Uterus (tissue), 4 donors: ENCODE measurements around the gene ZFAND2B. TPM values are rescaled to one million over a fixed set of nuclear protein-coding genes. Genes with fewer than 3 reads are reported as not detected.
"Not testable (repeated sequence)": the region's sequence is repeated elsewhere in the genome, so short reads cannot be mapped to it uniquely, and the experiment has no call there.

Source experiments
- DNase-seq, 2 donors: peaks; one replicate each; pipeline ENCODE4 v3.0.0-alpha.2; 2019 to 2020
- H3K27ac ChIP-seq, 2 donors: fragments of 200-600 bp; sonication (generic); 1 replicate in 1 of 2; 2 replicates in 1 of 2; pipeline ENCODE4 v1.5.1; 2016 to 2018
- H3K27me3 ChIP-seq, 2 donors: fragments of 200-600 bp; sonication (generic); one replicate each; pipeline ENCODE4 v1.5.1; 2018 to 2019; ENCODE audit warnings: control low read depth in 1 of 2
- H3K36me3 ChIP-seq, 2 donors: fragments of 200-600 bp; sonication (generic); one replicate each; pipeline ENCODE4 v1.5.1; 2019; ENCODE audit warnings: control low read depth in 1 of 2
- H3K4me1 ChIP-seq, 2 donors: fragments of 200-600 bp; sonication (generic); one replicate each; pipeline ENCODE4 v1.5.1; 2018 to 2019; ENCODE audit warnings: control low read depth in 1 of 2
- H3K4me3 ChIP-seq, 2 donors: fragments of 200-600 bp; sonication (generic); 1 replicate in 1 of 2; 2 replicates in 1 of 2; pipeline ENCODE4 v1.5.1; 2018 to 2019; ENCODE audit warnings: mild to moderate bottlenecking in 1 of 2
- H3K9me3 ChIP-seq, 2 donors: fragments of 200-600 bp; sonication (generic); one replicate each; pipeline ENCODE4 v1.5.1; 2019; ENCODE audit warnings: control low read depth in 1 of 2
- CTCF ChIP-seq, 4 experiments: fragments of 200-600 bp in 2 of 4; fragments of 450-650 bp in 2 of 4; sonication (generic) in 2 of 4; IDR thresholded peaks; one replicate each; pipeline ENCODE4 v1.5.1; 2016 to 2019; ENCODE audit warnings: antibody characterized with exemption in 4 of 4, mild to moderate bottlenecking in 2 of 4, moderate library complexity in 1 of 4
- POLR2A ChIP-seq, 2 donors: fragments of 450-650 bp; IDR thresholded peaks; one replicate each; pipeline ENCODE4 v1.6.1; 2016; ENCODE audit warnings: antibody characterized with exemption in 2 of 2, mild to moderate bottlenecking in 1 of 2, moderate library complexity in 1 of 2
- intact Hi-C: fragments of 100-400 bp; cut with DNase I; formaldehyde crosslinking; loops from one replicate; pipeline ENCODE4 v1.15.1; 2023; ENCODE audit warnings: low total_unique reads
- total RNA-seq, 4 donors: library from RNA; depleted of rRNA in 3 of 4; stranded (reverse); fragments of >200 nt in 3 of 4; gene quantifications; one replicate each; pipeline versions ENCODE4 v1.1.0 to v1.2.4, GENCODE V29; 2014 to 2023
- donor health status: DM: yes; HTN: yes; CAD: no.

The ZFAND2B gene
- total RNA-seq, 4 donors from 2014 or later: 21.7 to 212 (median 45.2) TPM

- Histone ChIP-seq H3K27me3 (peaks cover 0 to 17% of the 10 kb centered on the region in 2 donors), H3K9me3 (no peaks in the 10 kb centered on the region), H3K36me3 (no peaks in the 10 kb centered on the region), H3K4me3 (peak within 1 kb of the TSS; percentile 55 to 56), H3K27ac (peak within 1 kb of the TSS; percentile 15 to 67), H3K4me1 (peaks cover 0 to 7% of the 10 kb centered on the region in 2 donors)
- peak in 3 of 4 experiments; percentile 27 to 35 (median 28) for TF ChIP-seq CTCF (IDR thresholded peaks at IDR 0.05)
- TF ChIP-seq POLR2A (IDR thresholded peaks at IDR 0.05): peak; percentile 88 to 97
- peak; percentile 72 to 73 for DNase-seq
- intact Hi-C loops: no loop called here
These were observed 47.4 kb downstream of the ZFAND2B start, which contains the start of gene TUBA4A for GRCh38 chr2:219253753-219254589. TUBA4A (minus strand) TSS chr2:219253918; CDS start chr2:219253858, 60 bp downstream.

- intact Hi-C loops: no loop called here
- TF ChIP-seq CTCF (IDR thresholded peaks at IDR 0.05) (no peak), POLR2A (IDR thresholded peaks at IDR 0.05) (no peak)
- H3K27ac ChIP-seq: peak overlapping the region in 1 of 2 donors; percentile 67
- peak overlapping the region; percentile 55 to 56 for H3K4me3 ChIP-seq
- no peaks in the 10 kb centered on the region for H3K4me1 ChIP-seq
- DNase-seq: no peak
- no peaks in the 10 kb centered on the region for H3K36me3 ChIP-seq
- H3K9me3 ChIP-seq: no peaks in the 10 kb centered on the region
- H3K27me3 ChIP-seq: peaks cover 0 to 17% of the 10 kb centered on the region in 2 donors
These were observed 48.1 kb downstream of the ZFAND2B start for GRCh38 chr2:219254590-219255201.

- DNase-seq, H3K9me3 ChIP-seq, intact Hi-C loops, H3K36me3 ChIP-seq, H3K4me3 ChIP-seq, H3K27ac ChIP-seq, H3K4me1 ChIP-seq: not testable (repeated sequence)
- H3K27me3 ChIP-seq: peaks cover 0 to 17% of the 10 kb centered on the region in 2 donors
These were observed 52.4 kb downstream of the ZFAND2B start for GRCh38 chr2:219258942-219259341.

Other genes starting within 250 kb of the ZFAND2B start
- gene CDK5R2, start 247.1 kb upstream of the ZFAND2B start, total RNA-seq: not detected
- not detected for gene FEV, start 221.6 kb upstream of the ZFAND2B start, total RNA-seq
- not detected for gene CRYBA2, start 213.4 kb upstream of the ZFAND2B start, total RNA-seq
- 1 to 10 TPM in 3 of 4 donors, under 1 TPM in 1; 0.21 to 3.5 (median 1.9) TPM for gene CFAP65, start 165.3 kb upstream of the ZFAND2B start, total RNA-seq
- gene IHH, start 145.9 kb upstream of the ZFAND2B start, total RNA-seq: under 1 TPM in 1 of 4 donors, not detected in 3; 0.83 TPM
- 100 to 1,000 TPM in 1 of 4 donors, 10 to 100 TPM in 3; 15.0 to 162 (median 18.1) TPM for gene NHEJ1, start 46.0 kb upstream of the ZFAND2B start, total RNA-seq
- gene SLC23A3, start 36.8 kb upstream of the ZFAND2B start, total RNA-seq: 1 to 10 TPM in 2 of 4 donors, under 1 TPM in 1, not detected in 1; 0.26 to 8.1 (median 1.8) TPM
- 10 to 100 TPM in 3 of 4 donors, 1 to 10 TPM in 1; 3.1 to 56.2 (median 35.8) TPM for gene CNPPD1, start 29.9 kb upstream of the ZFAND2B start, total RNA-seq
- gene RETREG2, start 28.5 kb upstream of the ZFAND2B start, total RNA-seq: 100 to 1,000 TPM in 1 of 4 donors, 10 to 100 TPM in 3; 18.2 to 216 (median 74.9) TPM
- gene ABCB6, start 12.2 kb downstream of the ZFAND2B start, total RNA-seq: 10 to 100 TPM in 3 of 4 donors, 1 to 10 TPM in 1; 7.1 to 37.6 (median 27.7) TPM
- 10 to 100 TPM; 21.5 to 53.5 (median 45.9) TPM for gene ATG9A, start 22.9 kb downstream of the ZFAND2B start, total RNA-seq
- gene ANKZF1, start 23.0 kb downstream of the ZFAND2B start, total RNA-seq: 10 to 100 TPM; 31.8 to 57.6 (median 38.7) TPM
- gene GLB1L, start 38.7 kb downstream of the ZFAND2B start, total RNA-seq: 10 to 100 TPM in 2 of 4 donors, 1 to 10 TPM in 2; 8.2 to 20.7 (median 10.9) TPM
- 10 to 100 TPM in 3 of 4 donors, 1 to 10 TPM in 1; 4.1 to 55.6 (median 18.0) TPM for gene STK16, start 38.7 kb downstream of the ZFAND2B start, total RNA-seq
- gene TUBA4B, start 46.5 kb downstream of the ZFAND2B start, total RNA-seq: under 1 TPM in 2 of 4 donors, not detected in 2; 0.43 to 0.83 TPM
- gene TUBA4A, start 47.1 kb downstream of the ZFAND2B start, total RNA-seq: 10 to 100 TPM in 2 of 4 donors, 1 to 10 TPM in 2; 3.7 to 32.3 (median 7.3) TPM
- 10 to 100 TPM; 32.1 to 92.1 (median 69.1) TPM for gene DNAJB2, start 72.6 kb downstream of the ZFAND2B start, total RNA-seq
- under 1 TPM in 2 of 4 donors, not detected in 2; 0.21 to 0.55 TPM for gene PTPRN, start 102.6 kb downstream of the ZFAND2B start, total RNA-seq
- gene RESP18, start 126.0 kb downstream of the ZFAND2B start, total RNA-seq: not detected
- 10 to 100 TPM; 35.9 to 93.7 (median 47.5) TPM for gene DNPEP, start 181.1 kb downstream of the ZFAND2B start, total RNA-seq
- 1,000 to 10,000 TPM in 2 of 4 donors, 100 to 1,000 TPM in 2; 578 to 3,551 (median 1,628) TPM for gene DES, start 211.6 kb downstream of the ZFAND2B start, total RNA-seq
- gene SPEG, start 228.1 kb downstream of the ZFAND2B start, total RNA-seq: 100 to 1,000 TPM in 1 of 4 donors, 10 to 100 TPM in 3; 22.9 to 318 (median 36.1) TPM